SK-N-SH treated with all-trans-retinoic acid at 6 μM for 48 hours (cell line): Measurements from ENCODE around the gene GPC3.

Experiments used
- RARB ChIP-seq: fragments of 250-450 bp; sonication (Bioruptor Pico); IDR thresholded peaks from 2 replicates; pipeline ENCODE4 v1.8.0; 2021; ENCODE audit warnings: mild to moderate bottlenecking, moderate library complexity
- TF ChIP-seq, protein P1 (sequence below): fragments of 250-450 bp; sonication (Bioruptor Pico); IDR thresholded peaks from 2 replicates; pipeline ENCODE4 v1.5.1; 2021; ENCODE audit warnings: mild to moderate bottlenecking, moderate library complexity

DNA sequence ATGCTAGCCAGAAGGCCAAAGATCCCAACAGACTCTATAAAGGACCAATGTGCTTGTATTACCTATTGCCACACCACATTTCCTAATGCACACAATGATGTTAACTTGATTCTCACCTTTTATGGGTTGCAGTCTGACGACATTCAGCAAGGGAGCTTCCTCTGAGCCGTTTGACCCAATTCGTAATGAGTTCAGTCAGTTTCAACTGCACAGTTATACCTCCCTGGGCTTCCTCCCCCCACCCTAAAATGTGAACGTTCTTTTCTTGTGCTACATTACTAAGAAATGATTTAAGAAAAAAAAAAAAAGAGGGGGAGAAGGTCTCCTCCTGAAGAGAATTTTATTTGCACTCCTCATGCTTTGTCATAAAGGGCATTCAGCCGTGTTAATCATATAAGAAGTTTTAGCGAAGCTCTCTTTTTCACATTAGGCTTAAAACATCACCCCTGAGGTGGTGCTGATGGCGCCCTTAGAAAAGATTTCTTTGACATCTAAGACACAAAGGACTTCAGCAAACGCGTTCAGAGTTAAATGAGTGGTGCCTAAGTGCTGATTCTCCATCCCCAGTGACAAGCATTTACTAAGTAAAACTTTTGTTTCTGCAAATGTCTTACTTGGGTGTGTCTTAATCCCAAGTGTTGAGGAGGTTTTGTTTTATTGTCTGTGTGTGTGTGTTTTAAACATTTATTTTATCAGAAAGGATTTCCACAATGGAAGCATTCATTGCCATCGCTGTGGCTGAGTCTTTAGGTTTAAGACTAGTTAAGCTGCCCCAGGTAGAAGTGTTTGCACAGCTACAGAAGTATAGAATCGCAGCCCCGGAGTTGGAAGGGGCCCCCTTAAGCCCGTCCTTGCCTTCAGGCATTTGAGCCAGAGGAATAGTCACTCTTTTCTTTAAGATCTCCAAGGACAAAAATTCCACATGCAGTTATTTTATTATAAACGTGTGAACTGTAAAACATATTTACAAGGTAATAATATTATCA, 15.2 kb upstream of the GPC3 start:
- TF ChIP-seq, protein P1, sequence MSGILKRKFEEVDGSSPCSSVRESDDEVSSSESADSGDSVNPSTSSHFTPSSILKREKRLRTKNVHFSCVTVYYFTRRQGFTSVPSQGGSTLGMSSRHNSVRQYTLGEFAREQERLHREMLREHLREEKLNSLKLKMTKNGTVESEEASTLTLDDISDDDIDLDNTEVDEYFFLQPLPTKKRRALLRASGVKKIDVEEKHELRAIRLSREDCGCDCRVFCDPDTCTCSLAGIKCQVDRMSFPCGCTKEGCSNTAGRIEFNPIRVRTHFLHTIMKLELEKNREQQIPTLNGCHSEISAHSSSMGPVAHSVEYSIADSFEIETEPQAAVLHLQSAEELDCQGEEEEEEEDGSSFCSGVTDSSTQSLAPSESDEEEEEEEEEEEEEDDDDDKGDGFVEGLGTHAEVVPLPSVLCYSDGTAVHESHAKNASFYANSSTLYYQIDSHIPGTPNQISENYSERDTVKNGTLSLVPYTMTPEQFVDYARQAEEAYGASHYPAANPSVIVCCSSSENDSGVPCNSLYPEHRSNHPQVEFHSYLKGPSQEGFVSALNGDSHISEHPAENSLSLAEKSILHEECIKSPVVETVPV, result no peak
- no peak for TF ChIP-seq RARB (CRISPR knock-in tag)
